HCT116 (cell line): Measurements from ENCODE around the gene RNU6-7.

Experiments used
- CTCF ChIP-seq, 3 experiments: fragments of 200-600 bp in 1 of 3; sonication (generic) in 1 of 3; IDR thresholded peaks in 2 of 3; conservative IDR thresholded peaks in 1 of 3; 2 replicates each; pipeline ENCODE4 v1.5.1; 2012 to 2017; ENCODE audit warnings: low read depth in 2 of 3, low read length in 2 of 3, antibody characterized with exemption in 1 of 3, borderline replicate concordance in 1 of 3, control low read depth in 1 of 3, mild to moderate bottlenecking in 1 of 3, mixed read lengths in 1 of 3, mixed run types in 1 of 3, moderate library complexity in 1 of 3; ENCODE audit not compliant: insufficient read depth in 1 of 3
- EZH2 ChIP-seq: fragments of 200-600 bp; sonication (generic); IDR thresholded peaks from 2 replicates; pipeline ENCODE4 v1.6.1; 2017; ENCODE audit warnings: antibody characterized with exemption, mixed run types
- POLR2A ChIP-seq: IDR thresholded peaks from 2 replicates; pipeline ENCODE4 v1.7.0; 2011; ENCODE audit warnings: borderline replicate concordance; ENCODE audit not compliant: insufficient read depth, insufficient read length; ENCODE audit errors: extremely low read depth

GRCh38 chr14:32251530-32251929, 49.7 kb downstream of the RNU6-7 start:
- TF ChIP-seq CTCF (IDR thresholded peaks at IDR 0.05 in 2 of 3, conservative IDR thresholded peaks at IDR 0.05 in 1 of 3; ENCODE audit: borderline replicate concordance in 1 of 3, insufficient read depth in 1 of 3, low read depth in 2 of 3, low read length in 2 of 3) (no peak), POLR2A (no peak), EZH2 (no peak)
